ENCODE results near the gene SRRM3.
"Not testable (repeated sequence)": the region's sequence is repeated elsewhere in the genome, so short reads cannot be mapped to it uniquely, and the experiment has no call there.

SRRM3 gene

DNA sequence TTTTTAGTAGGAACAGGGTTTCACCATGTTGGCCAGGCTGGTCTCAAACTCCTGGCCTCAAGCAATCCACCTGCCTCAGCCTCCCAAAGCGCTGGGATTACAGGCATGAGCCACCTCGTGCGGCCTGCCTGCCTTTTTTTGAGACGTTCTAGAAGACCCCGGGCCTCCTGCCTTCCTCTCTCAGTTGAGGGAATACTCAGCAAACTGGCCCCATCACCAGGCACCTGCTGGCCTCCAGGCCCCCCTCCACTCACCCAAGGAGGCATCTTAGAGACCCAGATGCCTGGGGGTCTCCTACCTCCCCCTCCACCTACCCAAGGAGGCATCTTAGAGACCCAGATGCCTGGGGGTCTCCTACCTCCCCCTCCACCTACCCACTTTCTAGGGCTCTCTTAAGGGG lies 91.2 kb downstream of the SRRM3 start:
- not testable (repeated sequence) for DNase-seq

DNA sequence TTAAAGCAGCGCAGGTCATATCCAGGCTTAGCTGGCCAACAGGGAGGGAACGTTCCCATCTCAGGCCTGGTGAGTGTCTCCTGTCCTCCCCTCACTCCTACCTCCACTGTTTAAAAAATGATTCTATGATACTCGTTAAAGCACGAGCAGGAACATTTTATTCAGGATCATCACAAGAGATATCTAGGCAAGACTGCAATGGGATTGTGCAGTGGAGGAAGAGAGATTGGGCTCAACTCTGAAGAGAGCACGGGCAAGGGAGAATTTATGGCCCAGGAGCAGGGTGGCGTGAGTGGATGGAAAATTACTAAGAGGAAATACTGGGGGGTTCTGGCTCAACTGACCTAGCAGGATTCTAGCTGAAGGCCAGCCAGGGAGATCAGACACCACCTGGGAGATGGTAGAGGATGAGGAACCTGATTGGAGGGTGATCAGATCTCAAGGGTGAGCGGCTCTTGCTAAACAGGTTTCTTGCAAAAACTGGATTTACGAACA lies 91.8 kb downstream of the SRRM3 start:
- DNase-seq = no peak

- peak; percentile 26 for DNase-seq
Measured at GRCh38 chr7:76294344-76295024, 92.8 kb downstream of the SRRM3 start.

DNA sequence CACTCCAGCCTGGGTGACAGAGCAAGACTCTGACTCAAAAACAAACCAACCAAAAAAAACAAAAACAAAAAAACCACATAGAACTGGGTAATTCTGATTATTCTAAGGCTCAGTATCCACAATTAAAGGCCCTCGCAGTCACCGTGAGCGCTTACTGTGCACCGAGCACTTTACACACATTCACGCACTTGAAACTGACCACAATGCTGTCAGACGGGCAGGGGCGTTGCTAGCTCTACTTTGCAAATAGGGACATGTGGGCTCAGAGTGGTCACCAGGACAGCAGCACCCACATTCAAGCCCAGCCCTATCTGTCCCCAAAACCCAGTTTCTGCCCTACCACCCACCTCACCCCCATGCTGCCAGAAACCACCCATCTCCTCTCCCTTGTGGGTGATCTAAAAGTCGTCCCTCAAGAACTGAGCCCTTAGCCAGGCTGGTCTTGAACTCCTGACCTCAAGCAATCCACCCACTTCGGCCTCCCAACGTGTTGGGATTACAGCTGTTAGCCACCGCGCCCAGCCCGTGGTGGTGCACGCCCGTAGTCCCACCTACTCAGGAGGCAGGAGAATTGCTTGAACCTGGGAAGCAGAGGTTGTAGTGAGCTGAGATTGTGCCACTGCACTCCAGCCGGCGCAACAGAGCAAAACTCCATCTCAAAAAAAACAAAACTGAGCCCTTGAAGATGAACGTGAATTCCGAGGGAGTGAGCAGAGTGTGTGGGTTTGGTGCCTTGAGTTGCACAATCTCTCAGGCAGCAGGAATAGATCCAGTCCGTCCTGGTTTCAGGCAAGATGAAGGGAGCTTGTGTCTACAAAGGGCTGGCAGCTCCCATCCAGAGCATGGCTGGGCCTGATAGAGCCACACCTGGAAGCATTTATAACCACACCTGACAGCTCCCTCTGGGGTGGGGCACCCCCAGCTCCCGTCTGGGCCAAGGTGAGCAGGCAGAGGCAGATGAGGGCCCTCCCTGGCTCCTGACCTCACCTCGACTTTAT lies 95.3 kb downstream of the SRRM3 start:
- DNase-seq = no peak

DNA sequence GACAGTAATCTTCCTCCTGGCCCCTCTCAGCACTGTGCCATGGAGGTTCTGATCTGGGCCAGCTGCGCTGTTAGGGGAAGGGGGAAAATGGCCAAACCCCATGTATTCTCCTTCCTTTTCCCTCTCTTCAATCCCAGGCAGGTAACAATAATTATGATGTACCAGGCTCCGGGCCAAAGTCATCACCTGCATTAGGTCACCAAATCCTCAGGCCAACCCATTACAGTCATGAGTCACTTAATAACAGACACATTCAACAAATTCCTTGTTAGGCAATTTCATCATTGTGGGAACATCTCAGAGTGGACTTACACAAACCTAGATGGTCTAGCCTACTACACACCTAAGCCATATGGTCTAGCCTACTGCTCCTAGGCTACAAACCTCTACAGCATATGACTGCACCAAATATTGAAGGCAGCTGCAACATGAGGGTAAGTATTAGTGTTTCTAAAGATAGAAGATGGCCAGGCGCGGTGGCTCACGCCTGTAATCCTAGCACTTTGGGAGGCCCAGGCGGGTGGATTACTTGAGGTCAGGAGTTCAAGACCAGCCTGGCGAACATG lies 98.6 kb downstream of the SRRM3 start:
- no peak for DNase-seq

- DNase-seq = no peak
Measured at GRCh38 chr7:76301000-76301399, 99.3 kb downstream of the SRRM3 start.

DNA sequence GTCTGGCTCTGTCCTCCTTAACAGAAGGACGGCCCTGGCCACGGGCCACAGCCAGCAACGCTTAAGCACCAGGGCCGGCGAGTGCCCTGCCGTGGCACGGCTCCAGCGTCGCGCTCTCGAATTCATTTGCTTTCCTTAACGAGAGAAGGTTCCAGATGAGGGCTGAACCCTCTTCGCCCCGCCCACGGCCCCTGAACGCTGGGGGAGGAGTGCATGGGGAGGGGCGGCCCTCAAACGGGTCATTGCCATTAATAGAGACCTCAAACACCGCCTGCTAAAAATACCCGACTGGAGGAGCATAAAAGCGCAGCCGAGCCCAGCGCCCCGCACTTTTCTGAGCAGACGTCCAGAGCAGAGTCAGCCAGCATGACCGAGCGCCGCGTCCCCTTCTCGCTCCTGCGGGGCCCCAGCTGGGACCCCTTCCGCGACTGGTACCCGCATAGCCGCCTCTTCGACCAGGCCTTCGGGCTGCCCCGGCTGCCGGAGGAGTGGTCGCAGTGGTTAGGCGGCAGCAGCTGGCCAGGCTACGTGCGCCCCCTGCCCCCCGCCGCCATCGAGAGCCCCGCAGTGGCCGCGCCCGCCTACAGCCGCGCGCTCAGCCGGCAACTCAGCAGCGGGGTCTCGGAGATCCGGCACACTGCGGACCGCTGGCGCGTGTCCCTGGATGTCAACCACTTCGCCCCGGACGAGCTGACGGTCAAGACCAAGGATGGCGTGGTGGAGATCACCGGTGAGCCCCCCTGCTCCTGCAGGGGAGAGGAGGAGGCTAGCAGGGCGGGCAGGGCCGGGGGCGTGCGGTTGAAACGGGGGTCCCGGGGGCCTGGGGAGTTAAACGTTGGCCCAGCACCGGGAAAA lies 100.9 kb downstream of the SRRM3 start, which contains the start of gene HSPB1:
HSPB1 (plus strand) TSS at position 327 of the 855 bp plus-strand sequence; CDS start at position 367, 40 bp downstream.
- DNase-seq = peak; percentile 66

DNA sequence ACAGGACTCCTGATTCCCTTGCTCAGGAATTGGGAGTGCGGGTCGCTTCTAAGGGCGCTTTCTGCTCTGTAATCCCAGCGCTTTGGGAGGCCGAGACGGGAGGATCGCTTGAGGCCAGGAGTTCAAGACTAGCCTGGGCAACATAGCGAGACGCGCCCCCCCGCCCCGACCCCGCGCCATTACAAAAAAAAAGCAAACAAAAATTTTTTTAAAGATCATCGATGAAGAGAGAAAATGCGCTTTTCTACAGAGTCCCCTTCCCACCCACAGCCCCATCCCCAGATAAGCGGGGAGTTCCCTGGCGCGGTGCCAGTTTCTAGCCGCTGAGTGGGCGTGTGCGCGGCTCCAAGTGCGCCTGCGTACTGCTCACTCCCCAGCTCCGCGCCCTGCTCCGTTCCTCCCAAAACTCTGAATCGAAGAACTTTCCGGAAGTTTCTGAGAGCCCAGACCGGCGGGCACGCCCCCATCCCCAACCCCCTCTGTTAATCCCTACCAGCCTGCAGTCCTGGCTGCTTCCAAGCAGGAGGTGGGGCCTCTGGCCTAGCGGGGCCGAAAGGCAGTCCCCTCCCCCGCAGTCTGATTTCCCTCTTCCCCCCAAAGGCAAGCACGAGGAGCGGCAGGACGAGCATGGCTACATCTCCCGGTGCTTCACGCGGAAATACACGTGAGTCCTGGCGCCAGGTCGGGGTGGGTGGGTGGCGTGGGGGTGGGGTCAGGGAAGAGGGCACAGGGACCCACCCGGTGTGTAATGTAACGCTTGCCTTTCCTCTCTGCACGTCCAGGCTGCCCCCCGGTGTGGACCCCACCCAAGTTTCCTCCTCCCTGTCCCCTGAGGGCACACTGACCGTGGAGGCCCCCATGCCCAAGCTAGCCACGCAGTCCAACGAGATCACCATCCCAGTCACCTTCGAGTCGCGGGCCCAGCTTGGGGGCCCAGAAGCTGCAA lies 101.8 kb downstream of the SRRM3 start:
- peak; percentile 80 for DNase-seq

DNA sequence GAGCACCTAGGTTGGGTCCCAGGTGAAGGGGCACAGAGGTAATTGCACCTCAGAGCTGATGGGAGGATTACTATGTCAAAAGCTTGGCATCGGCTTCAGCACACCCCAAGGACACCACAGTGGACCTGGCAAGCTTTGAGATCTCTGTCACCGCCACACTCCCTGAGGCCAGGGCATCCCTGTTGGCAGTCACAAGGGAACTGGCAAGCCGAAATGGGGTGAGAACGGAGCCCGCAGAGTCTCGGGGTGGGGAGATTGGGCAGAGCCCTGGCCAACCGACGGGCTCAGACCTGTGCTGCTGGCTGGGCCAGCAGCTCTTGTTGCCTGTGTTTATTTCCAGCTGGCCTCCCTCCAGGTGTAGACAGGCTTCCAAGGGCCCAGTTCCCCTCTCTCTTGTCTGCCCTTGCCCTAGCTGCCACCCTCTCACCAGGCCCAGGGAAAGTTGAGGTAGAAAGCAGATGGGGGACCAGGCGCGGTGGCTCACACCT lies 103.2 kb downstream of the SRRM3 start:
- DNase-seq = no peak

DNA sequence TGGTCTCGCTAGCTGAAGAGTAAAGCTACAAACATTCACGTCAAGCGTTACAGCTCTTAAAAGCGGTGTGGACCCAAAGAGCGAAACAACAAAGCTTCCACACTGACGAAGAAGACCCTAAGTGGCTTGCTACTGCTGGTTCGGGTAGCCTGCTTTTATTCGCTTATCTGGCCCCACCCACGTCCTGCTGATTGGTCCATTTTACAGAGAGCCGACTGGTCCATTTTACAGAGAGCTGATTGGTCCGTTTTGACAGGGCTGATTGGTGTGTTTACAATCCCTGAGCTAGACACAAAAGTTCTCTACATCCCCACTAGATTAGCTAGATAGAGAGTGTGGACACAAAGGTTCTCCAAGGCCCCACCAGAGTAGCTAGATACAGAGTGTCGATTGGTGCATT lies 107.2 kb downstream of the SRRM3 start:
- DNase-seq = not testable (repeated sequence)

GRCh38 chr7:76309341-76310101 lies 107.8 kb downstream of the SRRM3 start:
- DNase-seq = not testable (repeated sequence)

GRCh38 chr7:76310102-76310957 lies 108.6 kb downstream of the SRRM3 start:
- DNase-seq = no peak

DNA sequence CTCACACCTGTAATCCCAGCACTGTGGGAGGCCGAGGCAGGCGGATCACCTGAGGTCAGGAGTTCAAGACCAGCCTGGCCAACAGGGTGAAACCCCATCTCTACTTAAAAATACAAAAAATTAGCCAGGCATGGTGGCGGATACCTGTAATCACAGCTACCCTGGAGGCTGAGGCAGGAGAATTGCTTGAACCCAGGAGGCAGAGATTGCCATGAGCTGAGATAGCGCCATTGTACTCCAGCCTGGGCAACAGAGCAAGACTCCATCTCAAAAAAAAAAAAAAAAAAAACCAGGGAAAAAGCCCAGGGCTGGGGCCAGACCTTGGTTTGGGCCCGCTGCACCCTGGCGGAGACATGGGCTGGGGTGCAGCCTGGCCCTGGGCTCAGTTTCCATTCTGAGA lies 110.1 kb downstream of the SRRM3 start:
- not testable (repeated sequence) for DNase-seq

GRCh38 chr7:76314042-76314721 lies 112.5 kb downstream of the SRRM3 start:
- peak; percentile 79 for DNase-seq

DNA sequence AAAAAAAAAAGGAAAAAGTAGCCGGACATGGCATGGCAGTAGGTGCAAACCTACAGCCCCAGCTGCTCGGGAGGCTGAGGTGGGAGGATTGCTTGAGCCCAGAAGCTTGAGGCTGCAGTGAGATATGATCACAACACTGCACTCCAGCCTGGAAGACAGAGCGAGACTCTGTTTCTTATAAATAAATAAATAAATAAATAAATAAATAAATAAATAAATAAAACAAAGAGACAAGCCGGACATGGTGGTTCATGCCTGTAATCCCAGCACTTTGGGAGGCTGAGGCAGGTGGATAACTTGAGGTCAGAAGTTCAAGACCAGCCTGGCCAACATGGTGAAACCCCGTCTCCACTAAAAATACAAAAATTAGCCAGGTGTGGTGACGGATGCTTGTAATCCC lies 113.0 kb downstream of the SRRM3 start:
- not testable (repeated sequence) for DNase-seq

DNA sequence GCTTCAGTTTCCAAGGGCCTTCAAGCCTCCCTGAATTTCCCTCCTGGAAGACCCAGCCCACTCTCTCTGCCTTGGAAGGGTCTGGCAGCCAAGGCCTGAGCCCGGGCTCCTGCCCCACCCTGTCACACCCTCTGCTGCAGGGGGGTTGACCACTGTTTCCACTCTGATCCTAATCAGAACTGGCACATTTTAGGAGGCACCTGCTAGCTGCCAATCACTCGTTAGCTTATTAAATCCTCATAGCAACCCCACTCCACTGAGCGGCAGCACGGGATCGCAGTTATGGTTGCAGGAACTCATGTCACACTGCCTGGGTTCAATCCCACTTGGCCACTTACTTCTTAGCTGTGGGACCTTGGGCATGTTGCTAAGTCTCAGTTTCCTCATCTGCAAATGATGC lies 113.7 kb downstream of the SRRM3 start:
- DNase-seq = no peak

DNA sequence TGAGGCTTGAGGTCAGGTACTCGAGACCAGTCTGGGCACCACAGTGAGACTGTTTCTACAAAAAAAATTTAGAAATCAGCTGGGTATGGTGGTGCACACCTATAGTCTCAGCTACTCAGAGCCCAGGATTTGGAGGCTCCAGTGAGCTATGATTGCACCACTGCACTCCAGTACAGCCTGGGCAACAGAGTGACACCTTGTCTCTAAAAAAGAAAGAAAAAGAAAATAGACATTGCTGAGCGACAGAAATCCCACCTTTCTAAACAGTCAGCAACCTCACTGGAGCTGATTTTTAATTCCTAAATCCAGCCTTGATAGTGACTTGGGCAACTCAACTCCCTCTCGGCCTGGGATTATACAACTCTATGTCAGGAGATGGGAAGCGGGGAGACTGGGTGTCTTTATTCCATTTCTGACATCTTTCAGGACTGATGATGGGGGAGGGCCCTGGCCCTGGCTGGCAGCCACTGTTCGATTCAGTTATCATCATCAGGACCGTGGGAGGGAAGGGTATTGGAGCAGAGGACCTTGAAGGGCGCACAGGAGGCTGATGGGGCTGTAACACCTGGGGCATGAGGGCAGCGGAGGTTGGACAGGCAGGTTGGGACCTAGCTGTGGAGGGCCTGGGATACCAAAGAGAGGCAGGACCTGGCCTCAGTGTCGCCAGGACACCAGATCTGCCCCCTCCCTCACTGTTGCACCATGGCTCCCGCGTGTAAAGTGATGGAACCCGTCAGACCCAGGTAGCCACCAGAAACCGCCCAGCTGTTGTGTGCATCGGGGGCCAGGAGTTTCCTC lies 115.5 kb downstream of the SRRM3 start:
- no peak for DNase-seq
